HepG2 (cell line): ENCODE results near the gene UQCC2. TPM values are rescaled to one million over a fixed set of nuclear protein-coding genes. Genes with fewer than 3 reads are reported as not detected.
A peak's percentile ranks its signal among the peaks of the same experiment; 100 is the strongest.

Experiments used
- EEA1 ChIP-seq: sonication (generic); formaldehyde crosslinking; IDR thresholded peaks from 2 replicates; pipeline ENCODE4 v1.5.1; 2020; ENCODE audit warnings: mild to moderate bottlenecking, missing genetic modification reagents, borderline replicate concordance
- FIP1L1 ChIP-seq: fragments of 200-400 bp; formaldehyde crosslinking; IDR thresholded peaks from 2 replicates; pipeline ENCODE4 v1.6.1; 2018; ENCODE audit warnings: low read depth, mild to moderate bottlenecking, low read length, moderate library complexity, borderline replicate concordance; ENCODE audit not compliant: insufficient read depth
- HNRNPUL1 ChIP-seq: fragments of 200-400 bp; formaldehyde crosslinking; IDR thresholded peaks from 2 replicates; pipeline ENCODE4 v1.6.1; 2017; ENCODE audit warnings: low read depth, mild to moderate bottlenecking, low read length, moderate library complexity
- LCORL ChIP-seq, 2 experiments: fragments of 450-650 bp in 1 of 2; sonication (generic) in 1 of 2; formaldehyde crosslinking in 1 of 2; IDR thresholded peaks; 2 replicates each; pipeline versions ENCODE4 v1.5.0 to v1.6.1; 2017 to 2020; ENCODE audit warnings: antibody characterized with exemption in 1 of 2, missing genetic modification reagents in 1 of 2
- MED1 ChIP-seq: sonication (generic); formaldehyde crosslinking; IDR thresholded peaks from 2 replicates; pipeline ENCODE4 v1.4.0; 2020; ENCODE audit warnings: missing genetic modification reagents
- SRSF9 ChIP-seq: fragments of 200-400 bp; formaldehyde crosslinking; IDR thresholded peaks from 2 replicates; pipeline ENCODE4 v1.6.1; 2018; ENCODE audit warnings: borderline replicate concordance, mild to moderate bottlenecking, low read depth, low read length; ENCODE audit not compliant: insufficient read depth, poor library complexity, severe bottlenecking
- TIGD3 ChIP-seq: sonication (generic); formaldehyde crosslinking; IDR thresholded peaks from 2 replicates; pipeline ENCODE4 v1.5.1; 2020; ENCODE audit warnings: mild to moderate bottlenecking, missing genetic modification reagents, borderline replicate concordance
- USF2 ChIP-seq, 2 experiments: sonication (generic) in 1 of 2; formaldehyde crosslinking in 1 of 2; IDR thresholded peaks; 2 replicates each; pipeline versions ENCODE4 v1.5.1 to v1.6.1; 2011 to 2020; ENCODE audit warnings: borderline replicate concordance in 1 of 2, low read depth in 1 of 2, low read length in 1 of 2, mild to moderate bottlenecking in 1 of 2, missing genetic modification reagents in 1 of 2, moderate library complexity in 1 of 2
- ZNF160 ChIP-seq: sonication (generic); formaldehyde crosslinking; IDR thresholded peaks from 2 replicates; pipeline ENCODE4 v1.8.0; 2022; ENCODE audit warnings: mild to moderate bottlenecking, inconsistent platforms, missing genetic modification reagents
- ZNF510 ChIP-seq: sonication (generic); formaldehyde crosslinking; IDR thresholded peaks from 2 replicates; pipeline ENCODE4 v1.4.0; 2020; ENCODE audit warnings: low read depth, mild to moderate bottlenecking, missing genetic modification reagents
- ZNF512B ChIP-seq: sonication (generic); formaldehyde crosslinking; IDR thresholded peaks from 2 replicates; pipeline ENCODE4 v1.5.1; 2020; ENCODE audit warnings: missing genetic modification reagents, mild to moderate bottlenecking, borderline replicate concordance
- polyA plus RNA-seq, 8 experiments: library from polyadenylated mRNA; depleted of rRNA in 3 of 8; stranded (reverse) in 7 of 8; unstranded in 1 of 8; fragments of >200 nt; fragmentation: Illumina TruSeq in 4 of 8; extraction: Trizol in 4 of 8; gene quantifications; 2 replicates each; pipeline versions ENCODE4 v1.2.1 to v1.2.3, GENCODE V29; 2011 to 2016; ENCODE audit warnings: low read depth in 4 of 8, missing spikeins in 1 of 8, mixed read lengths in 1 of 8; ENCODE audit not compliant: insufficient read depth in 1 of 8
- total RNA-seq, 5 experiments: library from RNA; depleted of rRNA; stranded (reverse); fragments of >200 nt; fragmentation: Illumina TruSeq; extraction: Trizol; gene quantifications; 2 replicates each; pipeline ENCODE4 v1.2.3, GENCODE V29; 2016; ENCODE audit warnings: low read depth in 1 of 5
- TF ChIP-seq, protein P1 (sequence below): sonication (generic); formaldehyde crosslinking; IDR thresholded peaks from 2 replicates; pipeline ENCODE4 v1.5.1; 2020; ENCODE audit warnings: mild to moderate bottlenecking, missing genetic modification reagents, moderate library complexity
- TF ChIP-seq, protein P2 (sequence below): sonication (generic); formaldehyde crosslinking; IDR thresholded peaks from 2 replicates; pipeline ENCODE4 v1.5.0; 2020; ENCODE audit warnings: missing genetic modification reagents
- TF ChIP-seq, protein P3 (sequence below): sonication (generic); formaldehyde crosslinking; IDR thresholded peaks from 2 replicates; pipeline ENCODE4 v1.8.0; 2022; ENCODE audit warnings: mild to moderate bottlenecking, missing genetic modification reagents, moderate library complexity

Gene UQCC2
- total and polyA plus RNA-seq, 2 of the 13 experiments (the other 11 are each of a cell fraction or from before 2014, with no cell fraction given) = 82.4 to 238 TPM

- TF ChIP-seq TIGD3 (CRISPR knock-in tag) (peak; percentile 92), USF2 (IDR thresholded peaks at IDR 0.05; ENCODE audit: low read depth, low read length) (peak; percentile 75), USF2 (CRISPR knock-in tag; IDR thresholded peaks at IDR 0.05; ENCODE audit: borderline replicate concordance) (peak; percentile 88), ZNF160 (CRISPR knock-in tag) (peak; percentile 91), SRSF9 (no peak), ZNF512B (no peak), HNRNPUL1 (no peak), FIP1L1 (0 out of 2 replicates have a peak, but pooled peaks have one; percentile 35), MED1 (CRISPR knock-in tag) (peak; percentile 26; the same call in 1 of the 2 replicates), EEA1 (no peak), ZNF510 (CRISPR knock-in tag) (peak; percentile 99; the same call in 1 of the 2 replicates), LCORL (IDR thresholded peaks at IDR 0.05) (no peak), LCORL (CRISPR knock-in tag; IDR thresholded peaks at IDR 0.05) (peak; percentile 65)
- TF ChIP-seq, protein P1, sequence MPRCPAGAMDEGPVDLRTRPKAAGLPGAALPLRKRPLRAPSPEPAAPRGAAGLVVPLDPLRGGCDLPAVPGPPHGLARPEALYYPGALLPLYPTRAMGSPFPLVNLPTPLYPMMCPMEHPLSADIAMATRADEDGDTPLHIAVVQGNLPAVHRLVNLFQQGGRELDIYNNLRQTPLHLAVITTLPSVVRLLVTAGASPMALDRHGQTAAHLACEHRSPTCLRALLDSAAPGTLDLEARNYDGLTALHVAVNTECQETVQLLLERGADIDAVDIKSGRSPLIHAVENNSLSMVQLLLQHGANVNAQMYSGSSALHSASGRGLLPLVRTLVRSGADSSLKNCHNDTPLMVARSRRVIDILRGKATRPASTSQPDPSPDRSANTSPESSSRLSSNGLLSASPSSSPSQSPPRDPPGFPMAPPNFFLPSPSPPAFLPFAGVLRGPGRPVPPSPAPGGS (CRISPR knock-in tag) = peak; percentile 91; the same call in 1 of the 2 replicates
- TF ChIP-seq, protein P2, sequence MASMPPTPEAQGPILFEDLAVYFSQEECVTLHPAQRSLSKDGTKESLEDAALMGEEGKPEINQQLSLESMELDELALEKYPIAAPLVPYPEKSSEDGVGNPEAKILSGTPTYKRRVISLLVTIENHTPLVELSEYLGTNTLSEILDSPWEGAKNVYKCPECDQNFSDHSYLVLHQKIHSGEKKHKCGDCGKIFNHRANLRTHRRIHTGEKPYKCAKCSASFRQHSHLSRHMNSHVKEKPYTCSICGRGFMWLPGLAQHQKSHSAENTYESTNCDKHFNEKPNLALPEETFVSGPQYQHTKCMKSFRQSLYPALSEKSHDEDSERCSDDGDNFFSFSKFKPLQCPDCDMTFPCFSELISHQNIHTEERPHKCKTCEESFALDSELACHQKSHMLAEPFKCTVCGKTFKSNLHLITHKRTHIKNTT = no peak
- TF ChIP-seq, protein P3, sequence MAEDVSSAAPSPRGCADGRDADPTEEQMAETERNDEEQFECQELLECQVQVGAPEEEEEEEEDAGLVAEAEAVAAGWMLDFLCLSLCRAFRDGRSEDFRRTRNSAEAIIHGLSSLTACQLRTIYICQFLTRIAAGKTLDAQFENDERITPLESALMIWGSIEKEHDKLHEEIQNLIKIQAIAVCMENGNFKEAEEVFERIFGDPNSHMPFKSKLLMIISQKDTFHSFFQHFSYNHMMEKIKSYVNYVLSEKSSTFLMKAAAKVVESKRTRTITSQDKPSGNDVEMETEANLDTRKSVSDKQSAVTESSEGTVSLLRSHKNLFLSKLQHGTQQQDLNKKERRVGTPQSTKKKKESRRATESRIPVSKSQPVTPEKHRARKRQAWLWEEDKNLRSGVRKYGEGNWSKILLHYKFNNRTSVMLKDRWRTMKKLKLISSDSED (CRISPR knock-in tag) = no peak
Observed at GRCh38 chr6:33711140-33712129, at the start of gene UQCC2 (continued).
